ENCODE data around the gene NTN5.
A peak's percentile ranks its signal among the peaks of the same experiment; 100 is the strongest.
"Not testable (repeated sequence)": the region's sequence is repeated elsewhere in the genome, so short reads cannot be mapped to it uniquely, and the experiment has no call there.

Gene NTN5
- 0.07 to 0.96 (median 0.82) reads per million in 3 experiments for total RNA-seq

GRCh38 chr19:48672994-48673393 is at the start of gene NTN5:
Gene NTN5 (minus strand): TSS chr19:48673017. CDS start chr19:48670986, 2,031 bp downstream.
- no peak for DNase-seq

DNA sequence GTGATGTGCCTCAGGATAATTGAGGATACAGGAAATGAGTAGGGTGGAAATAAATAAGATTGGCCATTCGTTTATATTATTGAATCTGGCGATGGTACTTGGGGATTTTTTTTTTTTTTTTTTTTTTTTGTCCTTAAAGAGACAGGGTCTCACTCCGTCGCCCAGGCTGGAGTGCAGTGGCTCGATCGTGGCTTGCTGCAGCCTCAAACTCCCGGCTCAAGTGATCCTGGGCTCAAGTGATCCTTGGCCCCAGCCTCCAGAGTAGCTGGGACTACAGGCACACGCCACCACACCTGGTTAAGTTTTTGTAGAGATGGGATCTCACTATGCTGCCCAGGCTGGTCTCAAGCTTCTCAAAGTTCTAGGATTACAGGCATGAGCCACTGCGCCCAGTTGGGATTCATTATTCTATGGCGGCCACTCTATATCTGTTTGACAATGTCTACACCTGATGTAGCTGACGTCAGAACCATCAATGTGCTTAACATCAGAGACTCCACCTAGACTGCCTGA is 49.4 kb upstream of the NTN5 start:
- DNase-seq: no peak

DNA sequence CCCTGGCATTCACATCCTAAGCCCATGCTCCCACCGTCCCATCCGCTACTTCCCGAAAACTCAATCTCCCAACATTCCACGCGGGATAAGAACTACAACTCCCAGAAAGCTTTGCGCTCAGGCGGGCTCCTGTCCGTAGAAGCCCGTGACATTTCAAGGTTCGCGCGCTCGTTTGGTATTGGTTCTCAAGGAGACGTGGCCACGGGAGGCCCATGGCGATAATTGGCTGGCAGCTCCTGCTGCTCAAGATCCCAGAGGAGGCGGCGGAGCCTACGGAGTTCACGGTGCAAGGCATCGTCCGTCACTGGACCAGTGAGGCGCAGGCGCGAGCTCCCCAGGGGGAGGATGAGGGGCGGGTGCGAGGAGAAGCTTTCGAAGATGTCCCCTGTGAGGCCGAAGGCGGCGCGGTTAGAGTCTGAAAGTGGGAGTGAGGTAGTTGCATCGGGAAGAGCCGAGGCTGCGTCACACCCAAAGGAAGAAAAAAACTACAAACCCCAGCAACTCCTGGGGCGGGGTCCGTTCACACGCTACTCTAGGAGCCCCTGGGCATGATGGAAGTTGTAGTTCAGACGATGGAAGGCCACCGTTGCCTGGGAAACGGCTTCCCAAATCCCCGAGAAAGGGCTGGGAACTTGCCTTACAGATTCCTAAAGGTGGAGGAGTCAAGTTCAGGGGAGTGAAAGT is 47.9 kb upstream of the NTN5 start:
- peak; percentile 90 for DNase-seq

DNA sequence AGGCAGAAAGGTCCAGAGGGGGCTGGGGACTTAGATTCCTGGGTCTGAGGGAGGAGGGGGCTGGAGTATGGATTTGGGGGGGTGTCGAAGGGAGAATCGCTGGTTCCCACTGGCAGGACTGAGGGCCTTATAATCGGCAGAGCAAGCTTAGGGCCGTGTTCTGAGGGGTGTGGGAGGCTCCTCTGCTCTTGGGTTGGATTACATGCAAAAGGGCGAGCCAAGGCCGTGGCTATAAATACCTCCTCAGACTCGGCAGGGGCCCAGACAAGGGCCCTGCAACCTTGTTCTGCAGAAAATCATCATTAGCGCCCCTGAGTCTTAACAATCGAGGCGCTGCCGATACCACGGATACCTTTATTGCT is 47.4 kb upstream of the NTN5 start:
- no peak for DNase-seq

- DNase-seq: no peak
Measured at GRCh38 chr19:48719263-48720171, 46.7 kb upstream of the NTN5 start, which contains the start of gene MAMSTR. Gene MAMSTR (minus strand): TSS chr19:48719725. CDS start chr19:48719031, 694 bp downstream.

DNA sequence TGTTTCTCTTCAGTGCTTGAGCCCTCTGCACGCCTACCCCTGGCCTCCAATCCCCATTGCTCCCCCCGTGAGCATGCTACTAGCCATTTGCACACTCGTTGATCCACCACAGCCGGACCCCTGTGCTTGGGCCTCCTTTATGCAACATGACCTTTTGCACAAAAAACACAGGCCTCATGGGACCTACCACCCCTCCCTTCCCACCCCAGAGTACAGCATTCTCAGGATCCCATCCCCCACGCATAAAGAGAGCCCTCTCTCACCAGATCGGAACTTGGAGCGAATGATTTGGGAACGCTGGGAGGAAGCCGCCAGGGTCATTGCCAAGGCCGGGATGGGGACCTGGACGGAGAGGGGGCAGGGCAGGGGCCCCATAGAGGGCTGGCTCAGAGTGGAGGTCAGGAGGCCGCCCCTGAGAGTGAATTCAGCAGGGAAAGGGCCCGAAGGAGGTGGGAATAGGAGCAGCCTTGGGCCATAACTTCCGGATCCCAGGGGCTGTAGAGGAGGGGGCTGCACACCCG is 46.0 kb upstream of the NTN5 start:
- no peak for DNase-seq

DNA sequence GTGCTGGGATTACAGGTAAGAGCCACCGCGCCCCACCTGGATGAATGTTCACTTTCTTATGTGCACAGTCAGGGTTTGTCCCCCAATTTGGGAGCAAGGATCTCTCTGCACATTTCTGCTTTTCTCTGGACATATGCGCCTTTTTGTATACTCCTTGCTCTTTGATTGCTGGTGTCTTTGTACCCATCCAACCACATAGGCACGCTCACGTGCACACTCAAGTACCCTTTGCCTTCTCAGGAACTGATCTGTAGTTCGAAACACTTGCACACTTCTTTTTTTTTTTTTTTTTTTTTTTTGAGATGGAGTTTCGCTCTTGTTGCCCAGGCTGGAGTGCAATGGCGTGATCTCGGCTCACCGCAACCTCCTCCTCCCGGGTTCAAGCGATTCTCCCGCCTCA is 45.3 kb upstream of the NTN5 start:
- not testable (repeated sequence) for DNase-seq

- DNase-seq: no peak
Measured at GRCh38 chr19:48716562-48717291, 43.9 kb upstream of the NTN5 start.

DNA sequence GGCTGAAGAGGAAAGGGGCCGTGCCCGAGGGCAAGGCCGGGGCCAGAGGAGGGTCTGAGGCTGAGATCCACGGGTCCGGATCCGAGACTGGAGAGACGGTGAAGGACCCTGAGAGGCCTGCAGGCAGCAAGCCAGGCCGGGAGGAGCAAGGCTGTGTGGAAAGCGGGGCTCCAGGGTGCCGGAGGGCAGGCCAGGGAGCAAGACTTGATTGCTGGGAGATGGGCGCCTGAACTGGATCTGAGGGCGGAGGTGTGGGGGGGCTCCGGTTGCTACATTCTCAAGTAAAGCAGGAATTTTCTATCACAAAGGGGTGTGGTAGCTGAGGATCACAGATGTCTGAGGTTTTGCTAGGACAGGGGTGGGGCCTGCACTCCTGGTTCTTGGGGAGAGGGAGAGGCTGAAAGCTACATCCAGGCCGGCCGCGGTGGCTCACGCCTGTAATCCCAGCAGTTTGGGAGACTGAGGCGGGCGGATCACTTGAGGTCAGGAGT is 42.9 kb upstream of the NTN5 start:
- DNase-seq: no peak

GRCh38 chr19:48714759-48715675 is 42.2 kb upstream of the NTN5 start:
- DNase-seq: no peak

DNA sequence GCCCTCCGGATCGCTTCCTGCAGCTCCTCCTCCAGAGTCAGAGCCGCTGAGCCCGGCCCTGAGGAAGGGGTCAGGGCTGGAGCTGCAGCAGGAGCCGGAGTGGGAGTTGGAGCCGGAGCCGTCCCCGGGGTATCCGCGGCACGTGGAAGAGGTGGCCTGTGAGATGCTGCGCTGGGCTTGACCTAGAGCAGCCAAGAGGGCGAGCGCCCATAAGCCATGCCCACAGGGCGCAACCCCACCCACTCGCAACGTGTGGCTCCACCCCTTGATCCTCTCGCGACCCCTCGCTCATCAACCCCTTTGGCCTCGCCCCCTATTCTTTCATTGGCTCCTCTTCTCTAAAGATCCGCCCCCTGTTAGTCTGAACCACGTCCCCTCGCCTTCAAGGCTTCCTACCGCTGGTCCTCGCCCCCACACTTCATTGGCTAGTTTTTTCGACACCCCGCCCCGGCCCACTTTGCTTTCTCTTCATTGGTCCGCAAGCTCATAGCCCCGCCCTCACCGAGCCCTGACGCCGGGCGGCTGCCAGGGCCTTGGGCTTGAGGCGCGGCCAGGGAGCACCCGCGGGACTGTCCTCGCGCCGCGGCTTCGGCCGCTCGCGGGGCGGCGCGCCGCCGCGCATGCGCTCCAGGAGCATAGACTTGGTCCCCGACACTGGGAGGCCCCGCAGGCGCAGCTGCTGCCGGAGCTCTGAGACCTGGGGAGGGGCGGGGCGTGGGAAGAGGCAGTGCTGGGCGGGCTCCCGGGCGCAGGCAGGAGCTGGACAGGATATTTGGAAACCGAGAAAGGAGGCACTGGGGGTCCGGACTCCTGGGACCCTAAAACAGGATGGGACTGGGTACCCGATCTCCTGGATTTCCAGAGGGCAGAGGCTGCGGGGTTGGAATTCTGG is 41.3 kb upstream of the NTN5 start:
- peak; percentile 96 for DNase-seq

DNA sequence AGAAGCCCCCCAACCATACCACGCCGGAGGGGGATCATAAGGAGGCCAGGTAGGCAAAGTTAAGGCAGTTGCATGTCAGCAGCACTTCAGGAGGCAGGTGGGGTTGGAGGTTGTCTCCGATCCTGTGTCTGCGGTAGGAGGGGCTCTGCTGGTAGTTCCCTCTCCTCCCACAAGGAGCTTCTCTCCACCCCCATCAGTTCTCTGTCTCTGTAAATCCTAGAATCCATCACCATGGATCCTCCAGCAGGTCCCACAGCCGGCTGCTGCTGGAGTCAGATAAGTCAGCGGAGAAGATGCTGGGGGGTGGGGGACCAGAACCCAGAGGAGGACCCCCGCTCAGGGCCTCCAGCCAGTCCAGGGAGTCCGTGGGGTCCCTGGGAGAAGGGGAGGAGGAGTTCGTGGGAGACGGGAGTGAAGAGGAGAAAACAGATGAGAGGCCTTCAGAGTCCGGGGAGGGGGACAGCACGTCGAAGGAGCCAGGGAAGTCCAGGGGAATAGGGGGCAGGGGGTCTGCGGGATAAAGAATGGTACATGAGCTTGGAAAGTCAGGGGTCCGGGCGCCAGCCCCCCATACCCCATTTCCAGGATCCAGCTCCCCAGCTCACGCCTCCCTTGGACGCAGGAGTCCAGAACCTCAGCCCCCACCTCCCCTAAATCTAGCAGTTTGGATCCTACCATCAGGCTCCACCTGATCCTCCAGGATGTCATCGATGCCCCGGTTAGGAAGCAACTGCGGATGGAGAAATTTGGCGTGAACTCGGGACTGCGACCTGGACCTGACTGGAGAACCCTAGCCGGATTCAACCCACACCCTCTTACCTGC is 40.4 kb upstream of the NTN5 start:
- DNase-seq: no peak

- no peak for DNase-seq
Measured at GRCh38 chr19:48711106-48711662, 38.4 kb upstream of the NTN5 start.

DNA sequence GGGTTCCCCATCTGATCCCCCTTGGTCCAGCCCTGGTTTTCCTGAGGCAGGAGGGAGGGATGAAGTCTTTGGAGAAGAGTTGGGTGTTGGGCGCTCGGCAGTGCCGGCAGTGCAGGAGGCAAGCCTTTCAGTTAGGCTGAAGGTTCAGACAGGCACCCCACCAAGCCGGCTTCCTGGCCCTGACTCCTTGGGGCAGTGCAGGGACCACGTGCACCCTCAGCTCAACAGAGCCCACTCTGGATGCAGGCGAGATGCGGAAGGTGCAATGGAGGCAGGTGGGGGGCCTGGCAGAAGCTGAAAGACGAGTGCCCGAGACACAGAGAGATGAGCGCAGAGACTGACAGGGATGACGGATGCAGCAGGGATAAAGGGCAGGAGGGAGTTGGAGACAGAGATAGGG is 35.7 kb upstream of the NTN5 start:
- DNase-seq: no peak

DNA sequence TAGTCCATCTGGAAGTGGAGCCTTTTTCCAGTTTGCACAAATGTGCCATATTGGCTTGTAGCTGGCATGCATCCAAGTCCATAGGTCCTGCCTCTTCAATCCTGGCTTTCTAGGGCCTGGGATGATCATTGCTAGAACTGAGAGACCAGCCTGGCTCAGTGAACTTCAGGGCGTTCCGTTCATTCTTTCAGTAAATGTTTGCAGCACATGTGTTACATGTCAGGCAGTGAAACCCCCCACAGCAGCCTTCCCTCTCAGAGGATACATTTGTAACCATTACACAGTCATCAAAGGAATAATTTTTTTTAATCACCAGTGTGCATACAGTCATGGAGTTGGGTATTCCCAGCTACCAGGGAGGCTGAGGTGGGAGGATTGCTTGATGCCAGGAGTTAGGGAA is 32.6 kb upstream of the NTN5 start:
- DNase-seq: no peak

- DNase-seq: no peak
Measured at GRCh38 chr19:48703316-48703715, 30.5 kb upstream of the NTN5 start.

- DNase-seq: no peak
Measured at GRCh38 chr19:48702701-48703100, 29.9 kb upstream of the NTN5 start.

DNA sequence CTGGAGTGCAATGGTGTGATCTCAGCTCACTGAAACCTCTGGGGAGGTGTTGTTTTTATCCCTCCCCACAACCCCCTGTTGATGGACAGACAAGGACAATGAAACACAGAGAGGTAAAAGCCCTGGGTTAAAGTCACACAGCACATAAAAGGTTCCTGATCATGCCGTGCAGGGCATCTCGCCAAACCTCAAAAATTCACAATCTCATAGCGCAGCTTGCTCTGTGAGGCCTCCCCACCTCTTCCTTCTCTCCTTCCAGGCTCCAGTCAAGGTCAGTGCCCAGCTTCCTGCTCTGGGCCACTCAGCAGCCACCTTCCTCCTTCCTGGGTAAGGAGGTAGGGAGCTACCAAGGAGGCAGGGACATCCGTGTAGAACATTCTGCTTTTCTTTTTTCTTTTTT is 25.2 kb upstream of the NTN5 start:
- no peak for DNase-seq

- DNase-seq: no peak
Measured at GRCh38 chr19:48696353-48697010, 23.7 kb upstream of the NTN5 start.
